Endodermal cell (in vitro differentiated cells): ENCODE data around the gene TIAM1. TPM values are rescaled to one million over a fixed set of nuclear protein-coding genes. Genes with fewer than 3 reads are reported as not detected.

Source experiments
- DNase-seq: peaks from one replicate; pipeline ENCODE4 v3.0.0-alpha.2; 2017
- H3K27ac ChIP-seq: 2 replicates; pipeline ENCODE4 v1.5.1; 2013; ENCODE audit warnings: mild to moderate bottlenecking, low read depth, low read length, moderate library complexity
- H3K27me3 ChIP-seq: 2 replicates; pipeline ENCODE4 v1.6.1; 2013; ENCODE audit warnings: mild to moderate bottlenecking, low read length, moderate library complexity; ENCODE audit not compliant: insufficient read depth, control insufficient read depth, poor library complexity, severe bottlenecking
- H3K36me3 ChIP-seq: 2 replicates; pipeline ENCODE4 v1.7.0; 2013; ENCODE audit warnings: mild to moderate bottlenecking, low read length, moderate library complexity; ENCODE audit not compliant: control insufficient read depth, insufficient read depth
- H3K4me1 ChIP-seq: one replicate; pipeline ENCODE4 v1.7.0; 2013; ENCODE audit warnings: low read length; ENCODE audit not compliant: control insufficient read depth, insufficient read depth
- H3K4me3 ChIP-seq: 2 replicates; pipeline ENCODE4 v1.5.1; 2013; ENCODE audit warnings: mild to moderate bottlenecking, low read length, moderate library complexity
- H3K9ac ChIP-seq: 2 replicates; pipeline ENCODE4 v1.6.1; 2013; ENCODE audit warnings: mild to moderate bottlenecking, low read length, moderate library complexity; ENCODE audit not compliant: poor library complexity, severe bottlenecking; ENCODE audit errors: extremely low read depth
- H3K9me3 ChIP-seq: 2 replicates; pipeline ENCODE4 v1.6.1; 2013; ENCODE audit warnings: mild to moderate bottlenecking, low read length, moderate library complexity; ENCODE audit not compliant: control insufficient read depth
- H3K27ac Mint-ChIP-seq: 2 replicates; pipeline ENCODE4 v1.8.0; 2020; ENCODE audit warnings: mixed read lengths
- H3K27me3 Mint-ChIP-seq: 2 replicates; pipeline ENCODE4 v1.8.0; 2021; ENCODE audit warnings: mild to moderate bottlenecking, mixed read lengths; ENCODE audit not compliant: insufficient read depth
- H3K36me3 Mint-ChIP-seq: 2 replicates; pipeline ENCODE4 v1.8.0; 2020; ENCODE audit warnings: low read depth, mixed read lengths
- H3K4me1 Mint-ChIP-seq: 2 replicates; pipeline ENCODE4 v1.8.0; 2020; ENCODE audit warnings: mixed read lengths
- H3K4me3 Mint-ChIP-seq: 2 replicates; pipeline ENCODE4 v1.8.0; 2020; ENCODE audit warnings: mild to moderate bottlenecking, moderate library complexity, mixed read lengths
- H3K9me3 Mint-ChIP-seq: 2 replicates; pipeline ENCODE4 v1.8.0; 2020; ENCODE audit warnings: mild to moderate bottlenecking, mixed read lengths
- CTCF ChIP-seq: fragments of 200-600 bp; sonication (generic); conservative IDR thresholded peaks from 2 replicates; pipeline ENCODE4 v1.5.0; 2021; ENCODE audit warnings: antibody characterized with exemption, mild to moderate bottlenecking
- WGBS, 2 experiments: methylation state at CpG; one replicate each; pipeline versions ENCODE4 v1.1.5 to v1.1.7; 2013; ENCODE audit warnings: missing lambda C conversion rate in 2 of 2, mixed read lengths in 1 of 2; ENCODE audit not compliant: insufficient coverage in 1 of 2, insufficient read length in 1 of 2; 5-methylcytosine and 5-hydroxymethylcytosine counted together
- total RNA-seq, 2 donors: library from RNA; stranded (reverse); fragmentation: NEBNext Ultra II Directional in 1 of 2; extraction: Animal tissue kit (Norgen Biotek cat#: 25700) in 1 of 2; gene quantifications; 2 replicates in 1 of 2; 3 replicates in 1 of 2; pipeline ENCODE4 v1.2.1, GENCODE V29; 2021

TIAM1 gene
- total RNA-seq, 2 donors from 2014 or later = 29.4 to 33.3 TPM

DNA sequence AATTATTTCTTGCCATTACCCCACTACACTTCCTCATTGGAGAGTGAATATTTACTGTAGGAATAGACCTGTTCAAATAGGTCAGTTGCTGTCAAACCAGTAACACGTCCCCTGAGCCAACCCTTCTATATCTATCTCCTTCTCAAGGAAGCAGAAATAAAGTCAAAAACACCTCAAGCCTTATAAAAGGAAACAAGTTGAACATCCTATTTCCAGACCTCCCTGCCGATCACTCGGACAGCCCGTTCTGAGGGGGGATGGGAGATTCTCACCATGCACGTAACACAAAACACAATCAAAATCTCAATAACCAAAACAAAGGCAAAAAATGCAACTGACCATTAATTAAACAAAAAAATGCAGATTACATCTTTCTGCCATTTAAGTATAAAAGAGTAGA lies 184.3 kb downstream of the TIAM1 start:
- Mint-ChIP-seq H3K27me3 (no peaks in the 10 kb centered on the region), H3K4me1 (peaks cover 40% of the 10 kb centered on the region), H3K9me3 (peaks cover 33% of the 10 kb centered on the region), H3K27ac (peak overlapping the region; percentile 93), H3K36me3 (peaks cover 31% of the 10 kb centered on the region), H3K4me3 (peak overlapping the region; percentile 73)
- Histone ChIP-seq H3K36me3 (peaks cover 30% of the 10 kb centered on the region), H3K27me3 (no peaks in the 10 kb centered on the region), H3K4me3 (peak overlapping the region; percentile 78), H3K9me3 (peaks cover 33% of the 10 kb centered on the region), H3K9ac (peak overlapping the region; percentile 69), H3K27ac (no peak overlapping the region), H3K4me1 (peaks cover 14% of the 10 kb centered on the region)
- TF ChIP-seq CTCF = no peak
- 34% methylated on average over 5 of the region's 5 CpGs; no CpG with 5 or more reads in 1 of the 2 experiments for WGBS, 2 experiments
- DNase-seq = no peak

DNA sequence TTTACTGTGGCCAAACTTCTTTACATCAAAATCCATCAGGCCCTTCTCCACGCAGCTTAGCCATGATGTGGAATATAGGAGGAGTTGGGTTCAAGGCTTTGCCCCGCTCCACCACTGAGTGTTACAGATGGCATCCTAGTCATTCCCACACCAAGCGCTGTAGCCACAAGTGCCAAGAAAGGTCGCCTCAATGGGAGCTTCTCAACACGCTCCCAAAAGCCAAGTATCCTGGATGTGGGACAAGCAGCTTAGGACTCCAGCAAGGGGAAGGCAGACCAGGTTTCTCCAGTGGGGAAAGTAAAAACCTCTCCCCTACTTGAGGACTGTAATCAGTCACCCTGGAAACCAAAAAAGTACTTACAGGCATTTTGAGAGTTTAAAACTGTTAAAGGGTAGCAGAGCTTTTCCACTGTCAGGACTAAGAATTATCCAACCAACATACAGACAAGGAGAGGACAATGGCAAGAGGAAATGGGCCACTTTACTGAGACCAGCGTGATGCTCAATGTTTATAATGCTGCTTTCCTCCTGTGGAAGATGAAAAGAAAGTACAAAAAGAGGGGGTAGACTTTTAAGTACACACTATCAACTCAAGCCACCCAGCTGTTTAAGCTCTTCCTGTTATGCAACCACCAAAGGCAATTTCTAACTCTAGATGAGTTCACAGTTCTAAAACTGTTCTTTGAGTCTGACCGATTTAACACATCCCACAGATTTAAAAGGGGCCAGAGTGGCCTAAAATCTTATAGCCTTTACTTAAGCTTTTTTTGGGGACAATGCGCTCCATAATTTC lies 185.1 kb downstream of the TIAM1 start:
- DNase-seq = peak; percentile 57
- peaks cover 14% of the 10 kb centered on the region for H3K4me1 ChIP-seq
- H3K36me3 Mint-ChIP-seq = peaks cover 39% of the 10 kb centered on the region
- H3K27ac ChIP-seq = peak overlapping the region; percentile 13
- WGBS, 2 experiments = 60 to 64% methylated on average over 4 to 7 of the region's 8 CpGs
- no peak overlapping the region for H3K9ac ChIP-seq
- H3K36me3 ChIP-seq = peaks cover 31% of the 10 kb centered on the region
- H3K27me3 ChIP-seq = no peaks in the 10 kb centered on the region
- TF ChIP-seq CTCF = no peak
- H3K4me3 Mint-ChIP-seq = peak overlapping the region; percentile 73
- H3K27me3 Mint-ChIP-seq = no peaks in the 10 kb centered on the region
- H3K4me3 ChIP-seq = peak overlapping the region; percentile 78
- peaks cover 41% of the 10 kb centered on the region for H3K9me3 ChIP-seq
- H3K9me3 Mint-ChIP-seq = peaks cover 41% of the 10 kb centered on the region
- H3K27ac Mint-ChIP-seq = peak overlapping the region; percentile 93
- peaks cover 41% of the 10 kb centered on the region for H3K4me1 Mint-ChIP-seq

DNA sequence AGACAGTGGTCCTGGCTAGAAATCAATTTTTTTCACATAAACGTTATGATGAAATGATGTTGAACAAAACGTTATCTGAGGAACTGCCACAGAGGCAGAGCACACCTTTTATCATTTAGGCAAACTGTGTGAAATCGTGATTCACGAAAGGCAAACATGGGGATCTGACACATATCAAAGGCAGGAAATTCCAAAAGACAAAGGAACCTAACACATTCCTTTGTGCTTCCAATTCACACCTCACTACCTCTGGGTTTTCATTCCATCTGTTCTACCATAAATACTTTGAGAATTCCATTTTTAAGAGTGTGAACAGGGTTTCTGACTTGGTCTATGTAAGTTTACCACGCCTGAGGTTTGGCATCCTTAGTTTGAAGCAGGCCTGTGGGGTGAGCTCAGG lies 186.3 kb downstream of the TIAM1 start:
- Histone ChIP-seq H3K4me3 (peak overlapping the region; percentile 66), H3K9ac (peak overlapping the region; percentile 35), H3K27me3 (no peaks in the 10 kb centered on the region), H3K9me3 (peaks cover 42% of the 10 kb centered on the region), H3K36me3 (peaks cover 24% of the 10 kb centered on the region), H3K4me1 (peaks cover 14% of the 10 kb centered on the region), H3K27ac (no peak overlapping the region)
- no peaks in the 10 kb centered on the region for H3K27me3 Mint-ChIP-seq
- H3K4me1 Mint-ChIP-seq = peaks cover 47% of the 10 kb centered on the region
- no peak for TF ChIP-seq CTCF
- peaks cover 45% of the 10 kb centered on the region for H3K9me3 Mint-ChIP-seq
- WGBS, 2 experiments = 33 to 61% methylated on average over 4 to 5 of the region's 5 CpGs
- H3K27ac Mint-ChIP-seq = peak overlapping the region; percentile 86
- H3K4me3 Mint-ChIP-seq = no peak overlapping the region
- H3K36me3 Mint-ChIP-seq = peaks cover 44% of the 10 kb centered on the region
- DNase-seq = no peak
